HG03064 (cell line): Measurements from ENCODE around the gene TMED8.
A peak's percentile ranks its signal among the peaks of the same experiment; 100 is the strongest.
"Not testable (repeated sequence)": the region's sequence is repeated elsewhere in the genome, so short reads cannot be mapped to it uniquely, and the experiment has no call there.

ENCODE experiments used
- ATAC-seq: cut with Tn5 transposase; IDR thresholded peaks from one replicate; pipeline ENCODE4 v1.9.1; 2021; ENCODE audit warnings: low read depth; ENCODE audit not compliant: unreplicated experiment

The TMED8 gene, protein sequence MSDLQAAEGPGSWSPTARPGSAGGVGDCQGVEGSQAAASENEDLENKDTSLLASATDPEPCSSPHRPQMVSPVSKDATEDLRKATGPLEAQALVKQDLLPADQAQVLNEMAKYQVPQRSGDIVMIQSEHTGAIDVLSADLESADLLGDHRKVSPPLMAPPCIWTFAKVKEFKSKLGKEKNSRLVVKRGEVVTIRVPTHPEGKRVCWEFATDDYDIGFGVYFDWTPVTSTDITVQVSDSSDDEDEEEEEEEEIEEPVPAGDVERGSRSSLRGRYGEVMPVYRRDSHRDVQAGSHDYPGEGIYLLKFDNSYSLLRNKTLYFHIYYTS

DNA sequence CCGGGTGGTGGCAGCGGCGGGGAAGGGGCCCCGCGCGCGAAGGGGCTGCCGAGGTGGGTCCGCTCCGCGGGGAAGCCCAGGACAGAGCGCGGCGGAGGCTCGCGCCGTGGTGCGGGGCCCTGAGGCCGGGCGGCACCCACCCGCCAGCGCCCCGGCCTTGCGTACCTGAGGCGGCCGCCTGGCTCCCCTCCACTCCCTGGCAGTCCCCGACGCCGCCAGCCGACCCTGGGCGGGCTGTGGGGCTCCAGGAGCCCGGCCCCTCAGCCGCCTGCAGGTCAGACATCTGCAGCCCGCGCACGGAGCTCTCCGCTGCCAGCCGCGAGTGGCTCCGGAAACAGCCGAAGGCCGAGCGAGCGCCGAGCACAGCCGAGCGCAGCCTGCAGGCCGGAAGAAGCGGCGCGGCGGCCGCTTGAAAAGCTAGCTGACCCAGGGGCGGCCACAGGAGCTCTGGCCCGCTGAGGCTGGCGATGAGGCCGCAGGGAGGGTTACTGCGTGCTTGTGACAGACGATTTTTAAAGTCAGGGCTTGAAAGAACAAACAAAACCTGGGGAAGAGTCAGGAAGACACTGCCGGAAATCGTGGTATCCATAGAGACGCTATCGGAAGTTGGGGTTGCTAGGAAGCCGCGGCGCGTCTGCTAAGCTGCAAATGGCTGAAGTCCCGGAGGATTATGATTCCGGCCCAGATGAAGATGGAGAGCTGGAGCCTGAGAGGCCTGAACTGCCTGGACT lies at the start of gene TMED8, which contains the start of gene SAMD15:
Gene TMED8, minus strand, starts transcription at position 324 of the 731 bp plus-strand sequence. Its CDS starts 41 bp downstream, at position 283.
Gene SAMD15, plus strand, starts transcription at position 609 of the 731 bp plus-strand sequence. Its CDS starts 40 bp downstream, at position 649.
- ATAC-seq: peak; percentile 81

- ATAC-seq: no peak
Measured at GRCh38 chr14:77426396-77426795, 49.5 kb upstream of the TMED8 start.

GRCh38 chr14:77424862-77425261 lies 48.0 kb upstream of the TMED8 start:
- no peak for ATAC-seq

DNA sequence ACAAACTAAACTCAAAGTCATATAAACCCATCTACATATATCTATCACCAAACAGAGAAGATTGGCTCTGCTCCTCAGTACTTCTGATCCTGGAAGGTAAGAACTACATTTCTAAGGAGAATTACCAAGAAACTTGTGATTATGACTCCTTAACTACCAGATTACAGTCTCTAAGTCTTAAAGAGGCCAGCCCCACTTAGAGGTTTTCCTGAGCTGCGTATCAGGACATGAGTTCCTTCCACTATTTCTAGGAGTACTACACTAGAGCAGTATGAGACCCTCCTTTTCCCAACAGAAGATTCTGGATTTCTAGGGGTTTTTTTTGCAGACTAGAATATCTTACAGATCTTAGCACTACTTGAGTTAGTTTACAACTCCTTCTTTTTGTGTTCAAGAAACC lies 46.5 kb upstream of the TMED8 start, which contains the start of gene NOXRED1:
Gene NOXRED1, minus strand, starts transcription at position 101 of the 400 bp plus-strand sequence. CDS start 634 bp downstream, outside the sequence.
- no peak for ATAC-seq

DNA sequence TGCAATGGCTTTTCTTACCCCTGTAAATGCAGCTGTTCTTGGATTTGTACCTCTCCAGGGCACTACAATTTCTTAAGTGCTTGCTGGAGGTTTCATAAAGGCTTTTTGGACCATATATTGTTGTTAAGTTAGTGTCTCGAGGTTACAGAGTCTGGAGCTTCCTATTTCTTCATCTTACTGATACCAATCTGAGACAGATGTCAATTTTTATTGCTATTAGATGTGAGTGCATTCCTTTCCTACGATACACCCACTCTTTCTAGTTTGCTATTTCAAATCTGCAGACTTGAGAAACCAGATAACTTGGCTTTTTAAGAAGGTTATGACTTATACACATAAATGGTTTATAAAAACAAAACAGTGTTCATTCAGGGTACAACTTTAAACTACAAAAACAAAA lies 44.3 kb upstream of the TMED8 start:
- no peak for ATAC-seq

- no peak for ATAC-seq
Measured at GRCh38 chr14:77416836-77417235, 39.9 kb upstream of the TMED8 start.

GRCh38 chr14:77416098-77416497 lies 39.2 kb upstream of the TMED8 start:
- ATAC-seq: not testable (repeated sequence)

DNA sequence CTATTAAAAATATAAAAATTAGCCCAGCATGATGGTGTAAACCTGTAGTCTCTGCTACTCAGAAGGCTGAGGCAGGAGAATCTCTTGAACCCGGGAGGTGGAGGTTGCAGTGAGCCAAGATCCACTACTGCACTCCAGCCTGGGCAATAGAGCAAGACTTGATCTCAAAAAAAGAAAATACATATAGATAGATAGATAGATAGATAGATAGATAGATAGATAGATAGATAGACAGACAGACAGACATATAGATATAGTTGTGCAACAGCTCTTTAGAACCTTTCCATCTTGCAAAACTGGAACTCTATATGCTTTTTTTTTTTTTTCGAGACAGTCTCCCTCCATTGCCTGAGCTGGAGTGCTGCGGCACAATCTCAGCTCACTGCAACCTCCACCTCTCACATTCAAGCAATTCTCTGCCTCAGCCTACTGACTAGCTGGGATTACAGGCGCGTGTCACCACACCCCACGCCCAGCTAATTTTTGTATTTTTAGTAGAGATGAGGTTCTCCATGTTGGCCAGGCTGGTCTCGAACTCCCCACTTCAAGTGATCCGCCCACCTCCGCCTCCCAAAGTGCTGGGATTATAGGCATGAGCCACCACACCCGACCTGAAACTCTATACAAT lies 38.6 kb upstream of the TMED8 start:
- not testable (repeated sequence) for ATAC-seq

DNA sequence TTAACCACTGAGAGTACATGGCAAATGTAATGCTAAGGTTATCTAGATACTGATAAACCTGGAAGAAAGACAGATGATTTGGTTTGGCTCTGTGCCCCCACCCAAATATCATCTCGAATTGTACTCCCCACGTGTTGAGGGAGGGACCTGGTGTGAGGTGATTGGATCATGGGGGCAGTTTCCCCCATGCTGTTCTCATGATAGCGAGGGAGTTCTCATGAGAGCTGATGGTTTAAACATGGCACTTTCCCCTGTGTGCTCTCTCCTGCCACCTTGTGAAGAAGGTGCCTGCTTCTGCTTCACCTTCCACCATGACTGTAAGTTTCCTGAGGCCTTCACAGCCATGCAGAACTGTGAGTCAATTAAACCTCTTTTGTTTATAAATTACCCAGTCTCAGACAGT lies 32.2 kb upstream of the TMED8 start:
- no peak for ATAC-seq

DNA sequence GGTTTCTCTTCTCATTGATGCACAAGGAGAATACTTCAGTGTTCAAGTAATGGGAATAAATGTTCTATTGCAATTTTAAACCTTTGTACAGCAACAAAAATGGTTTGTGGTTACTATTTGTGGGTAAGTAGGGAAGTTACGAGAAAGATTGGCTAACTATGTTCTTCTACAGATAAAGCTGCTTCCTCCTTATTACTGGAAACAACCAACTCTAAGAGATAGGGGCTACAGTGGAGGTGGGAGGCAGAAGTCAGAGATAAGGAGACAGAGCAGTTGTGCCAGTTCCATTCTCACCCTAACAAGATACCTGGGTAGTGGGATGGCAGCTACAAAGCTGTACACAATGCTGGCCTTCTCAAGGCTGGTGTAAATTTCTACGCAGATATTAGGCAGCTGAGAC lies 30.3 kb upstream of the TMED8 start:
- no peak for ATAC-seq

GRCh38 chr14:77406718-77407117 lies 29.8 kb upstream of the TMED8 start:
- no peak for ATAC-seq

- no peak for ATAC-seq
Measured at GRCh38 chr14:77406086-77406485, 29.2 kb upstream of the TMED8 start.

- ATAC-seq: no peak
Measured at GRCh38 chr14:77403768-77404167, 26.9 kb upstream of the TMED8 start.

DNA sequence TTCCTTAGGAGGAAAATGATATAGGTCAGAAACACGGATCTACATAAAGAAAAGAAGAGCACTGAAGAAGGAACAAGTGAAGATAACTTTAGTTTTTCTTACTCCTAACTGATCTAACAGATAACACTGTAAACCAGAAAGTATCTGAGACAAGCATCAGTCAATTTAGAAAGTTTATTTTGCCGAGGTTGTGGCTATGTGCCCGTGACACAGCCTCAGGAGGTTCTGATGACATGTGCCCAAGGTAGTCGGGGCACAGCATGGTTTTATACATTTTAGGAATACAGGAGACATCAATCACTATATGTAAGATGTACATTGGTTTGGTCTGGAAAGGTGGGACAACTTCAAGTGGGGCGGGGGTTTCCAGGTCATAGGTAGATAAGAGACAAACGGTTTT lies 23.3 kb upstream of the TMED8 start:
- ATAC-seq: no peak

- ATAC-seq: no peak
Measured at GRCh38 chr14:77390188-77390587, 13.3 kb upstream of the TMED8 start.

- ATAC-seq: no peak
Measured at GRCh38 chr14:77378701-77379100, 1.8 kb upstream of the TMED8 start.

DNA sequence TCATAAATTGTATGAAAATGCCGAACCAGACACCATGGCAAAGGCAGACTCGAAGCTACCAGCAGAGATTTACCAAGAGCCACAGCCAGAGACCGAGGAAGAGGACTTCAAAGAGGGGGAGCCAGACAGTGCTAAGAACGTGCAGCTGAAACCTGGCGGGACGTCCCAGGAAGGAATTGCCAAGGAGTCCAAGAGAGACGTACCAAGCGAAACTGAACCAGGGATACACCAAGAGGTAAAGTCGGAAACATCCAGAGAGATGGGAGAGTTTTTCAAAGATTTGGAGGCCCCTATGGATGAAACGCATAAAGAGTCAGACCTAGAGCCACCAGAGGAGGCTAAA lies 579 bp upstream of the TMED8 start:
- ATAC-seq: no peak

DNA sequence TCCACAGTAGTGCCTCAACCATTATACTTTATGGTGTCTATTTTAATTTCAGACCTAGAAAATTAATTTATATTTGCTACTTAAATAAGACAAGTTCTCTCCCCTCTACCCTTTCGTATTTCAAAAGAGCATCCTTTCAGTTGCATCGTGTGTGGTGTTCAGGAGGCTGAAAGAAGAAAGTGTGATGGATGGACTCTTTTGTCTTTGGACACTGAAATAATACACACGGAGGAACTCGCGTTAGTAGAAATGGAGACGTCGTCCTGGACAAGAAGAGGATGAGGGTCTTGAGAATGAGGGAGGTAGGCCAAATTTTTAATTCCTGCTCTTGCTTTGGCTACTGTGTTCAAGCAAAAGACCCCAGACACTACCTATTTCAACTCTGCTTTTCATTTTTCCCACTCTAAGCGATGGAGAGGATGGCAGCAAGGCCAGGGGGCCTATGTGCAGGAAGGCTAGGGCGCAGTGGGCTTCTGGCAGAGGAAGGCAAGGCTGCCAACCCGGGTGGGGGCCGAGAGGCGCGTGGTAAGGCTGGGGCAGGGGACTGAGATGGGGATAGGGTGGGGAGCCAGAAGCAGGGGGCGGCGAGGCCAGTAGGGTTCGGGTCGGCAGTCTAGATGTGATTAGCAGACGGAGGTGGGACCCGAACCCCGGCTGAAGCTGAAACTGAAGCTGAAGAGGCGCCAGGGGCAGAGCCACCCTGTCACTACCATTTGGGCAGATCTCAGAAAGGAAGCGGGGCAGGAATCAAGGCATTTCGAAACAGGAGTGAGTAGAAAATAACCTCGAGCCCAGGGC lies 722 bp downstream of the TMED8 start:
- peak; percentile 3 for ATAC-seq

- no peak for ATAC-seq
Measured at GRCh38 chr14:77375164-77375950, 1.5 kb downstream of the TMED8 start.
